NCI-H460 (cell line): ENCODE measurements around the gene RAB20. TPM values are rescaled to one million over a fixed set of nuclear protein-coding genes. Genes with fewer than 3 reads are reported as not detected.
"Not testable (repeated sequence)": the region's sequence is repeated elsewhere in the genome, so short reads cannot be mapped to it uniquely, and the experiment has no call there.

Source experiments
- DNase-seq: peaks from one replicate; pipeline ENCODE4 v3.0.0-alpha.2; 2016; ENCODE audit warnings: low read depth; ENCODE audit errors: extremely low read depth
- total RNA-seq: library from RNA; depleted of rRNA; stranded (reverse); fragments of >200 nt; shearing (Covaris generic); gene quantifications from 2 replicates; pipeline ENCODE4 v1.2.3, GENCODE V29; 2014

The RAB20 gene
- total RNA-seq, 1 experiment from 2014 or later, result 88.6 TPM

DNA sequence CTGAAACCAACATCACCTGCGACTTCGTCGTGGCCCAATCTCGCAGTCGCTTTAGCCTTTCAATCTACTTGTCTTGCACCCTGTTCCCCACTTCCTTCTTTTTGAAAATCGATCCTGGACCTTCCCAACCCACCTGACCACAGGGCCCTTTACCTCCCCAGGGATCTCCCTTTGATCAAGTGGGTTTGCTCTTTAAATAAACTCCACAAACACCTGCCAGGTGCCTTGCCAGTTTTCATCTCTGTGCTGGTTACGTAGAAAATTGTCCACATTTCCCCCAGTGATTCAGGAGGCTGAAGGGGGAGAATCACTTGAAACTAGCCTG, 14.5 kb upstream of the RAB20 start:
- no peak for DNase-seq

DNA sequence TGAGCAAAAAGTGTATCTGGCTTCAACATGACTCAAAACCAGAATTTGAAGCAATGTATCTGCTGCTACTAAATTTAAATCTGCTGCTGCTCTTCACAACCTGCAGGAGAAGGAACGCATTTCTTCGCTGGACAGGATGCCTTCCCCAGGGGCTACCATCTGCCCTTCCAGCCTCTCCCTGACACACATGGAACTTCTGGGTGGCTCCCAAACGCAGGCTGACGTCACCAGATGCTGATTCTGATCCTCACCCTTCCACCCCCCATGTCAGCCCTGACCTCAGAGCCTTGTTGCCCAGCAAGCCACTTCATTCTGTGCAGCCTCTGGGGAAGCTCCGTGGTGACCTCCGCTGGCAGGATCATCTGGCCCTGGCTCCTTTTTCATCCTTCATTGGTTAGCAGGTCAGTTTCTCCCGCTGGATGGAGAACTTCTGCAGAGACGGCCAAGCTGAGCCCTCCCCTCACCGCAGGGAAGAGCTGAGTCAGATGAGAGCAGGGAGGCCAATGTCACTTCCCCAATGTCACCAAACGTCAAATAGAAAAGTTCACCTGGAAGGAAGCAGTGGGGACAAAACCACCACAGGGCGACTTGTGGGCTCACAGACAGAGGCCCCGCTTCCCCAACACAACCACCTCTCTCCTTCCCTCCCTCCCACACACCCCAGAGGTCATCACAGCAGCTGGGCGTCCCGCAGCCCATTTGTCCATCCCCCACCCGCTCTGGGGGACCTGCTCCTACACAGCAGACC, 14.0 kb upstream of the RAB20 start:
- peak; percentile 22 for DNase-seq

DNA sequence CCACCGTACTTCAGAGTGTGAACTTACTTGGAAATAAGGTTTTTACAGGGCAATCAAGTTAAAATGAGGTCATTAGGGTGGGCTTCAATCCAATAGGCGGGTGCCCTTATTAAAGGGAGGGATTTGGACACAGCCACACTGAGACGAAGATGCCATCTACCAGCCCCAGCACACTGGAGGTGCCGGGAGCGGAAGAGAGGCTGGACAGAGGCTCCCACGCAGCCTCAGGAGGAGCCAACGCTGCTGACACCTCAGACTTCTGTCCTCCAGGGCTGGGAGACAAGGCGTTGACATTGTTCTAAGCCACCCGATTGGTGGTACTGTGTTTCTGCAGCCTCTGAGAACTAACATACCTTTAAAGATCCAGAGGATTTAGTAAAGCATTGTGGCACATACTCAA, 12.6 kb upstream of the RAB20 start:
- DNase-seq, result no peak

- no peak for DNase-seq
These were observed 11.2 kb upstream of the RAB20 start for GRCh38 chr13:110572778-110573118.

GRCh38 chr13:110571896-110572777, 10.6 kb upstream of the RAB20 start:
- no peak for DNase-seq

DNA sequence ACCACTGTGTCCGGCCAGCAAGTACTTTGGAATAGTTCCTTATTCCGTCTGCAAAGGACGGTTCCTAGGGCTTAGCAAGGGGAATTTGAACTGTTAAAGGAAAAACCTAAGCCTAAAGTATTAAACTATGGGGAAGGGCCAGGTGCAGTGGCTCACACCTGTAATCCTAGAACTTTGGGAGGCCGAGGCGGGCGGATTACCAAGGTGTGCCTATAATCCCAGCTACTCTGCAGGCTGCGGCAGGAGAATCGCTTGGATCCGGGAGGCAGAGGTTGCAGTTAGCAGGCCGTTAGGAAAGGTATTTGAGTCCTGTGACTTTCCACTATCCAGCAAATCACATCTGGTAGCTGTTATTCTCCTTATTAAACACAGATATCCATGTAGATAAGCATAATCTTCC, 9.4 kb upstream of the RAB20 start:
- DNase-seq, result no peak

- DNase-seq, result not testable (repeated sequence)
These were observed 8.4 kb upstream of the RAB20 start for GRCh38 chr13:110569962-110570361.

DNA sequence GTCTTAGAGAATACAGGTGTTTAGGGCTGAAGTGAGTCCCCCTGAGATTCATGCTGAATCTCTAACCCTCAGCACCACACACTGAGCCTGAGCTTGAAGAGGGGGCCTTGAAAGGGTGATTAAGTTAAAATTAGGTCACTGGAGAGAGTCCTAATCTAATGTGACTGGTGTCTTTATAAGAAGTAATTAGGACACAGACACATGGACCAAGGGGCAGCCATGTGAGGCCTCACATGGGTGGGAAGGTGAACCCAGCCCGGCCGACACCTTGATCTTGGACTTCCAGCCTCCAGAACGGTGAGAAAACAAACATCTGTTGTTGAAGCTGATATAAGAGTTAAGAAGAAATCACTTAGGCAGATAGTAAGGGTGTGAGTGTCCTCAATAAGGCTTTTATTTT, 7.1 kb upstream of the RAB20 start:
- no peak for DNase-seq

- no peak for DNase-seq
These were observed 4.6 kb upstream of the RAB20 start for GRCh38 chr13:110566171-110566570.

DNA sequence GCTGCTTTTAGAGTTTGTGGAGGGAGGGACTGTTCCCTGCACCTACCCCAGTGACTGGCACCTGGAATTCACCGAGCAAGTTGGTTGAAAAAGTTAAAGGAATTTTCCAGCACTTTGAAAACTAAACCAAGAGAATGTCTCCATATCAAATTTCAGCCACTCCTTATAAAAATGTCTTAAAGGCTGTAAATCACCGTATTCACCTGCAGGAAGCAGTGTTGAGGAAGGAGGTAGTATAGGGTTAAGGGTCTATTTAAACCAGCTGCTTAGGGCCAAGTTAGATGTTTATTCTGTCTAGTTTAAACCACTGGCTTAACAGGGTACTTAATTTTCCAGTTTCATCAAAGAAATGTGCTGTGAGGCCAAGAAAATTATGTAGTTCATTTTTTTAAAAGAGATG, 3.8 kb upstream of the RAB20 start:
- no peak for DNase-seq

GRCh38 chr13:110564472-110564985, 3.0 kb upstream of the RAB20 start:
- DNase-seq, result no peak

- no peak for DNase-seq
These were observed 1.9 kb upstream of the RAB20 start for GRCh38 chr13:110563463-110563774.

GRCh38 chr13:110562696-110563462, 1.4 kb upstream of the RAB20 start:
- no peak for DNase-seq

GRCh38 chr13:110562036-110562597, 595 bp upstream of the RAB20 start:
- no peak for DNase-seq

GRCh38 chr13:110560601-110561343, 750 bp downstream of the RAB20 start:
- no peak for DNase-seq

GRCh38 chr13:110559986-110560385, 1.5 kb downstream of the RAB20 start:
- no peak for DNase-seq

- no peak for DNase-seq
These were observed 2.0 kb downstream of the RAB20 start for GRCh38 chr13:110559429-110559943.

GRCh38 chr13:110557610-110558305, 3.8 kb downstream of the RAB20 start:
- DNase-seq, result no peak

- no peak for DNase-seq
These were observed 4.4 kb downstream of the RAB20 start for GRCh38 chr13:110557082-110557481.

DNA sequence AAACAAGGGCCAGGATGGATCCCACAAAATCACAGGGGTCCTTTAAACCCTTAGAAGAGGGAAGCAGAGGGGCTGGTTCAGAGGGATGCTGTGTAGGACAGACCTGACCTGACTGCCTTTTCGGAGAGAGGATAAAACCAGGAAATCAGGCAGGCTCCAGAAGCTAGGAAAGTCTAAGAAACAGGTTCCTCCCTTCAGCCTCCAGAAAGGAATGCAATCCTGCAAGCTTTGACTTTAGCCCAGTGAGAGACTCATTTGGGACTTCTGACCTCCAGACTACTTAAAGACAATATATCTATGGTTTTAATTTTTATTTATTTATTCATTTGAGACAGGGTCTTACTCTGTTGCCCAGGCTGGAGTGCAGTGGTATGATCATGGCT, 5.3 kb downstream of the RAB20 start:
- DNase-seq, result no peak
